HG02763 (cell line): Measurements from ENCODE around the gene PPOX.

Source experiments
- ATAC-seq: cut with Tn5 transposase; IDR thresholded peaks from one replicate; pipeline ENCODE4 v1.9.1; 2021; ENCODE audit warnings: mild to moderate bottlenecking, moderate library complexity; ENCODE audit not compliant: unreplicated experiment

The PPOX gene

GRCh38 chr1:161153176-161153575 lies 13.1 kb upstream of the PPOX start:
- ATAC-seq: no peak

DNA sequence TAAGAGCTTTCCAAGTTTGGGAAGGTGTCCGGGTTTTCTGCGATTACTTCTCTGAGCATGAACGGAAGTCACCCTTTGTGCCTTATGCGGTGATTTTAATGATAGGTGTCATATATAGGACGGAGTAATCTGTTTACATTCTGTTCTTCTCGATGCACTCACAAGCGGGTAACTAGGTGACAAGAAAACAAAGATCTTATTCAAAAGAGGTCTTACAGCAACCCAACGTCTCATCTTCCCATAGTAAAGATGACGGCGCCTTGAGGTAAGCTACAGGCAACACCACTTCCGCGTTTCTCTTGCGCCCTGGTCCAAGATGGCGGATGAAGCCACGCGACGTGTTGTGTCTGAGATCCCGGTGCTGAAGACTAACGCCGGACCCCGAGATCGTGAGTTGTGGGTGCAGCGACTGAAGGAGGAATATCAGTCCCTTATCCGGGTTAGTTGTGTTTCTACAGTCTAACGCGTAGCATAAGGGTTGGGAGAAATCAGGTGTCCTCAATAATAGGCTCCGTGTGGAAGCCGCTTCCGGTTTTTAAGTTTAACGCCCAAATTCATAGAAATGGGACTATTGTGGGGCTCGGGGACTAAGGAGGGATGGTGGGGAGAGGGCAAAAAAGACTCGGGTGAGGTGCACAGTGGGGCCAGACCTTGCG lies 12.4 kb upstream of the PPOX start, which contains the start of gene UFC1:
UFC1 (plus strand) TSS at position 297 of the 656 bp plus-strand sequence; CDS start at position 317, 20 bp downstream.
- peak; percentile 74 for ATAC-seq

DNA sequence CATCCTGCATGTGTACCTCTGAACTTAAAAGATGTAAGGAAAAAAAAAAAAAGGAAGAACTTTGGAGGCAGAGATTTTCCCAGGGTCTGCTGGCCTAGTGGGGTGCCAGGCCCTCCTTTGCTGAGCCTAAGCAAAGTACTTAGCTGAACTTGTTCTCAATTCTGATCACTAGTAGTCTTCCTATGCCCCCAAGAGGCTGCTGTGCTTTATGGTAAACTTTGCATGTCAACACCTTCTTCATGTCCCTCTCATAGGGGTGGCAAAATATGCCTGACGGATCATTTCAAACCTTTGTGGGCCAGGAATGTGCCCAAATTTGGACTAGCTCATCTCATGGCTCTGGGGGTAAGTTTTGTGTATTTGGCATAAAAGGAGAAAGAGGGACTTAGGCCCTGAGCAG lies 8.4 kb upstream of the PPOX start:
- ATAC-seq: no peak

DNA sequence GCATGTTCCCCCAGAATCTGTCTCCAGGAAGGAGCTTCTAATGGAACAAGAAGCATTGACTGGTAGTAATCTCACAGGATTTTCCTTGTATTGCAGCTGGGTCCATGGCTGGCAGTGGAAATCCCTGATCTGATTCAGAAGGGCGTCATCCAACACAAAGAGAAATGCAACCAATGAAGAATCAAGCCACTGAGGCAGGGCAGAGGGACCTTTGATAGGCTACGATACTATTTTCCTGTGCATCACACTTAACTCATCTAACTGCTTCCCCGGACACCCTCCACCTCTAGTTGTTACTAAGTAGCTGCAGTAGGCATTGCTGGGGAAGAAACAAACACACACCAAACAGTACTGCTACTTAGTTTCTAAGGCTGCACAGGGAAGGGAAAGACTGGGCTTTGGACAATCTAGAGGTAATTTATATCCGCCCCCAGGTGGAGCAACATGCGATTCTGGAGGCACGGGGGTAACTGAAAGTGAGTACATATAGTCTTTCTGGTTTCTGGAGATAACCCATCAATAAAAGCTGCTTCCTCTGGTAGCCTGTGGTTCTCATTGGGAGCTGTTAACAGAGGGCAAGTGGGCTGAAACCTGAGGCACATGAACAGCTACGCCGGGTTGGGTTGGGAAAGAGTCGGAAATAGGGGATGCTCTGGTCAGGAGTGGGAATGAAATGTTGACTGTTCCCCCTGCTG lies 7.8 kb upstream of the PPOX start:
- ATAC-seq: no peak

DNA sequence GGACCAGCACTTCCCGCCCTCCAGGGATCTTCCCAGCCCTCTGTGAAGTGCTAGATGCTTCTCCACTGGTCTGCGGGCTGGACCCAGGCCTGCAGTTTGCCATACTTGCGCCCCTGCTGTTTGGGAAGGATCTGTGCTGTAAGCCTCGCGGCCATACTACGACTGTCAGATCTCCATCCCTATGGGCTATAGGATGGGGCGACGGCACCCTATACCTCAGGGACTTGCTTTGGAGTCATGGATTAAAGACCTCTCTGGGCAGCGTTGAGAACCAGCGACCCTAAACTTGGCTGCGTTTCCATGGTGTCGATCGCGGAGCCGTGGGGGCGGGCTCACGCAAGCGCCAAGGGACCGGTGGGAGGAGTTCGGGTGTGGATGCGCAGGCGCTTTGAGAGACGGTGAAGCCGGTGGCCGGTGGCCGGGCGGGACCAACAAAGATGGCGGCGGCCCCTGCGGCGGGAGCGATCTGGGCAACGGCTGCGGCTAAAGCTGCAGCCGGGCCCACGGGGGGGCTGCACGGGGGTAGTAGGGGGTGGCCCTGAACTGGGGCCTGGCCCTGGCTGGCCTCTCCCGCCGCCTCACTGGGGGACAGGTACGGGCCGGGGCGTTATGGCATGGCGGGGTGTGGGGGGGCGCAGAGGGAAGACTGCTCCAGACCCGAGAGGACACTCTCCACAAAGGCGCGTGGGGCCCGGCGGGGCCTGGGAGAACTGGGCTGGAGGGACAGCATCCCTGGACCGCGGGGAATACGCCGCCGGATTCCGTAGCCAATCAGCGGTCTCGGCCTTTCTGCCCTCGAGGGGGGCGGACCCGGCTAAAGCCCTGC lies 6.9 kb upstream of the PPOX start, which contains the start of gene USP21:
USP21 (plus strand) TSS at position 414 of the 826 bp plus-strand sequence. CDS start 1,141 bp downstream, outside the sequence.
- peak; percentile 88 for ATAC-seq

GRCh38 chr1:161159913-161160243 lies 6.3 kb upstream of the PPOX start:
- peak; percentile 11 for ATAC-seq

DNA sequence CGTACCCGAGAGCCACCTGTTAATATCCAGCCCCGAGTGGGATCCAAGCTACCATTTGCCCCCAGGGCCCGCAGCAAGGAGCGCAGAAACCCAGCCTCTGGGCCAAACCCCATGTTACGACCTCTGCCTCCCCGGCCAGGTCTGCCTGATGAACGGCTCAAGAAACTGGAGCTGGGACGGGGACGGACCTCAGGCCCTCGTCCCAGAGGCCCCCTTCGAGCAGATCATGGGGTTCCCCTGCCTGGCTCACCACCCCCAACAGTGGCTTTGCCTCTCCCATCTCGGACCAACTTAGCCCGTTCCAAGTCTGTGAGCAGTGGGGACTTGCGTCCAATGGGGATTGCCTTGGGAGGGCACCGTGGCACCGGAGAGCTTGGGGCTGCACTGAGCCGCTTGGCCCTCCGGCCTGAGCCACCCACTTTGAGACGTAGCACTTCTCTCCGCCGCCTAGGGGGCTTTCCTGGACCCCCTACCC lies 5.5 kb upstream of the PPOX start:
- ATAC-seq: no peak

DNA sequence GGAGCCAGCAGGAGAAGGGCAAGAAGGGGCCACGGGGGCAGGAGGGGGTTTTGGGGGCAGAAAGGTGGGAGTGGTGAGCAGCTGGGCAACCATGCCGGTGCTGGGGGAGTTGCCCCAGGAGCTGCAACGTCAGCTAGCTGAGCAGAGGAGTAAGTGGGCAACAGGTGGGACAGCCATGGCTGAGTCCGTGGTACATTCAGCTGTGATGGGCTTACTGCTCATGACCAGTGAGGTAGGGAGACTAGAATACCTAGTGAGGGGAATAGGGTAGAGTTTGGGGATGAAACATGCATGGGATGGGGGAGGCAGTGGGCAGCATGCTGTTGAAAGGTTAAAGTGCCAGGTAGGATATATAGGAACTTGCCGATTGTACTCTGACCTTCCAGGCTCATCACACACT lies 4.6 kb upstream of the PPOX start:
- ATAC-seq: no peak

DNA sequence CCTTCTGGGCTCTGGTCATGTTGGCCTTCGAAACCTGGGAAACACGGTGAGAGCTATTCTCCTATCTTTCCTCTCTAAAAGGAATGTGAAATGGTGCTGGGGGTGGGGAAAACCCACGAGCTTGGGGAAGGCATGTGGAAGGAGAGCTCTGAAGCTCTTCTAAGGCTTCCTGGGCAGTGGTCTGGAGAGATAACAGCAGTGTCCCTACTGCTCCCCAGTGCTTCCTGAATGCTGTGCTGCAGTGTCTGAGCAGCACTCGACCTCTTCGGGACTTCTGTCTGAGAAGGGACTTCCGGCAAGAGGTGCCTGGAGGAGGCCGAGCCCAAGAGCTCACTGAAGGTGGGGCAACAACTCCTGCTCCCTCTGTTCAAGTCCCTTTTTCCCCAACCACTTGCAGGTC lies 4.2 kb upstream of the PPOX start:
- ATAC-seq: no peak

DNA sequence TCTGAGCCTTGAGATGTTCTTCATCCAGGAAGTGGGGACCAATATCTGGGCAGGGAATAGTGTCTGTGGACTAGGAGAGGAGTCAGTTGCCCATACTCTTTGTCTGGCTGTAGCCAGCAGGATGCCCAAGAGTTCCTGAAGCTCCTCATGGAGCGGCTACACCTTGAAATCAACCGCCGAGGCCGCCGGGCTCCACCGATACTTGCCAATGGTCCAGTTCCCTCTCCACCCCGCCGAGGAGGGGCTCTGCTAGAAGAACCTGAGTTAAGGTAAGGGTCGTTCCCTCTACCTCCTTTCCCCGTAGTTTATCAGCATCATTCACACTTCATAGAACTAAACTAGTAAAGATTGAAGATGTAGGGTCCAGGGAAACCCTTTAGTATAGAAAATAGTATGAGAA lies 3.4 kb upstream of the PPOX start:
- no peak for ATAC-seq

DNA sequence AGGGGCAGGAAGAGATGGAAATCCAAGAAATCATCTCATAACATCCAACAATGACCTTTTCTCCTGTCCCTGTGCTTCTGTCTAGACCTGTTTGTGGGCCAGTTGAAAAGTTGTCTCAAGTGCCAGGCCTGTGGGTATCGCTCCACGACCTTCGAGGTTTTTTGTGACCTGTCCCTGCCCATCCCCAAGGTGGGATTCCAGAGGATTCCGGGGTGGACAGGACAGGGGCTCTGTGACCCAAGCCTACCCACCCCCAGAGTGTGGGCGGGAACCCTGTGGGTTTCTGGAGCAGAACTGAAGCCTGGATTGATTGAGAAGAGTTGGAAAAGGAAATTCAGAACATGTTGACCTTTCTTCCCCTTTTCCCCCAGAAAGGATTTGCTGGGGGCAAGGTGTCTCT lies 2.4 kb upstream of the PPOX start:
- no peak for ATAC-seq

DNA sequence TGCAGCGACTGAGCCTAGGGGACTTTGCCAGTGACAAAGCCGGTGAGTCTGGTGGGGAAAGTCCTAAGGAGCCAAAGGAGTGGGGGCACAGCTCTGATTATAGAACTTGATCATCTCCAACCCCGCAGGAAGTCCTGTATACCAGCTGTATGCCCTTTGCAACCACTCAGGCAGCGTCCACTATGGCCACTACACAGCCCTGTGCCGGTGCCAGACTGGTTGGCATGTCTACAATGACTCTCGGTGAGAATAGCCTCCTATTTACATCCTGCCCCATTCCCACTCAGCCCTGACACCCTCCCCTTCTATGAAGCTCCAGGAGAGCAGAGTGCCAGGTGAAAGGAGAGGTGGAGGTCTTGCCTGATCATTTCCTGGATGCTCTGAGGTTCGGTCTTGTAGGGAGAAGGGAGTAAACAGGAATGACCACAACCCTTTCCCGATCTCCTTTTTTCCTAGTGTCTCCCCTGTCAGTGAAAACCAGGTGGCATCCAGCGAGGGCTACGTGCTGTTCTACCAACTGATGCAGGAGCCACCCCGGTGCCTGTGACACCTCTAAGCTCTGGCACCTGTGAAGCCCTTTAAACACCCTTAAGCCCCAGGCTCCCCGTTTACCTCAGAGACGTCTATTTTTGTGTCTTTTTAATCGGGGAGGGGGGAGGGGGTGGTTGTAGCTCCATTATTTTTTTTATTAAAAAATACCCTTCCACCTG lies 1.2 kb upstream of the PPOX start:
- no peak for ATAC-seq

- ATAC-seq: no peak
Measured at GRCh38 chr1:161166669-161167548, 683 bp downstream of the PPOX start.

- no peak for ATAC-seq
Measured at GRCh38 chr1:161168906-161169305, 2.7 kb downstream of the PPOX start.

- no peak for ATAC-seq
Measured at GRCh38 chr1:161171191-161171590, 5.0 kb downstream of the PPOX start.

- ATAC-seq: no peak
Measured at GRCh38 chr1:161171696-161172095, 5.5 kb downstream of the PPOX start.

GRCh38 chr1:161172349-161172748 lies 6.1 kb downstream of the PPOX start:
- ATAC-seq: no peak

DNA sequence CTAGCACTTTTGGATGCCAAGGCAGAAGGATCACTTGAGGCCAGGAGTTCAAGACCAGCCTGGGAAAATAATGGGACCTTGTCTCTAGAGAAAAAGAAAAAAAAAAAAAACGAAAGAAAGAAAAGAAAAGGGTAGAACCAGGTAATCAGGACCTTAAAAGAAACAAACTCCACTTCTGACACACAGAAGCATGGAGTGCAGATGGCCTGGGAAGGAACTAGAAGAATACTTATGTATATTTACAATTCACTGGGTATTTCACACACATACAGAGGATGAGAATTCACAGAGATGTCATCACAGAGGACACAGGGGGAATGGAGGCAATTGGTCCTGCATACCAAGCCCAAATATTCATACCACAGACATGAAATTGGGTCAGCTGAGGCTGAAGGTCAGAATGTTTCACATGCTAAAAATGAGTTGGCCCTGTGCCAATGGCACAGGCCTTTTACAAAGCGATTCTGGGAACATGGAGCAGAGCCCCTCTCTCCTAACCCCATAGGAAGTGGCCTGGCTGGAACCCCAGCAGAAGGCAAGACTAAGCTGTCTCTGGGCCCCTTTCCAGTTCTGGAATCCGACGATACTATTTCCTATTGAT lies 6.7 kb downstream of the PPOX start:
- ATAC-seq: no peak

- no peak for ATAC-seq
Measured at GRCh38 chr1:161173711-161174110, 7.5 kb downstream of the PPOX start.

GRCh38 chr1:161174911-161175310 lies 8.7 kb downstream of the PPOX start:
- ATAC-seq: no peak
